Midbrain (tissue), 1 donor: ENCODE results near the gene SLC25A33.
A peak's percentile ranks its signal among the peaks of the same experiment; 100 is the strongest.
"Not testable (repeated sequence)": the region's sequence is repeated elsewhere in the genome, so short reads cannot be mapped to it uniquely, and the experiment has no call there.

Experiments used
- DNase-seq: peaks from one replicate; lab custom pipeline; 2025; lab: John Stamatoyannopoulos, UW

Gene SLC25A33

GRCh38 chr1:9539165-9539828 is at the start of gene SLC25A33:
TSS of gene SLC25A33 (plus strand) at chr1:9539465. CDS start at chr1:9539692, 227 bp downstream.
- peak; percentile 99 for DNase-seq

- peak; percentile 87 for DNase-seq
Observed at GRCh38 chr1:9490605-9491339, 48.5 kb upstream of the SLC25A33 start.

DNA sequence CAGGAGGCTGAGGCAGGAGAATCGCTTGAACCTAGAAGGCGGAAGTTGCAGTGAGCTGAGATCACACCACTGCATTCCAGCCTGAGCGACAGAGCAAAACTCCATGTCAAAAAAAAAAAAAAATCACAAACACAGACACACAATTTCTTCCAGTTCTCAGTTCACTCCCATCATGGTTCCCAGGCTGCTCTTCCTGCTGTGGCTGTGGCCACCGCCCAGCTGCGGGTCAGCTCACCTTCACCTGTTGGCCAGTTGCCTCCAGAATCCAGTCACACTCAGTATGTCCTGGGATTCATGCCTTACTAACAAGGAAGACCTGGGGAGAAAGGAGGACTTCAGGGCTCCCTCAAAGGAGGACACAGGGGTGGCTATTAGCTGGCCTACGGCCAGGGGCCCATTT is 45.9 kb upstream of the SLC25A33 start:
- no peak for DNase-seq

- peak; percentile 27 for DNase-seq
Observed at GRCh38 chr1:9494936-9495758, 44.1 kb upstream of the SLC25A33 start.

DNA sequence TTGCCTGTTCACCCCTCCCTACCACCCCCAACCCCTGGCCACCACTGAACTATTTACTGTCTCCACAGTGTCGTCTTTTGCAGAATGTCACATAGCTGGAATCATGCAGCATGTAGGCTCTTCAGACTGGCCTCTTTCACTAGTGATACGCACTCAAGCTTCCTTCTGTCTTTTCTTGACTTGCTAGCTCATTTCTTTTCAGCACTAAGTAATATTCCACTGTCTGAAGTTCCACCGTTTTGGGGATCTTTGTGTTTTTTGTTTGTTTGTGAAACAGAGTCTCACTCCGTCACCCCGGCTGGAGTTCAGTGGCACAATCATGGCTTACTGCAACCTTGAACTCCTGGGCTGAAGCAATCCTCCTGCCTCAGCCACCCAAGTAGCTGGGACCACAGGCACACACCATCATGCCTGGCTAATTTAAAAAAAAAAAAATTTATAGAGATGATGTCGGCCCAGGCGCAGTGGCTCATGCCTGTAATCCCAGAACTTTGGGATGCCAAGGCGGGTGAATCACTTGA is 43.4 kb upstream of the SLC25A33 start:
- no peak for DNase-seq

- DNase-seq, result no peak
Observed at GRCh38 chr1:9500756-9501754, 38.2 kb upstream of the SLC25A33 start.

GRCh38 chr1:9503001-9503675 is 36.1 kb upstream of the SLC25A33 start:
- DNase-seq, result peak; percentile 33

DNA sequence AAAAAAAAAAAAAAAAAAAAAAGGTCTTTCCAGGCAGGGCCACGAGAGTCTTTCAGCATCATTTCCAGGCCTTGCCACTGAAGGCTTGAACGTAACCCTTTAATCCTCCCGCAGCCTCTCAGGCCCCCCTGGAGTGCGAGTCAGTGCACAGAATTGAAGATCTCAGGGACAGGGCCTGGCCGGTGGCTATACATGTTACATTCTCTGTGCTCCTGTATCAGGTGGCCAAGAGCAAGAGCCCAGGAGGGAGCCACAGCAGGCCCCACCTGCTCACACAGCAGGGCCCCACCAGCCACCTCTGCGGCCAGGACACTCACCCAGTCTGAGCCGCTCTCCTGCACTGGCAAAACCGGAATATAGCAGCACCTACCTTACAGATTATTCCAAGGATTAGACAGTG is 34.1 kb upstream of the SLC25A33 start:
- DNase-seq, result no peak

DNA sequence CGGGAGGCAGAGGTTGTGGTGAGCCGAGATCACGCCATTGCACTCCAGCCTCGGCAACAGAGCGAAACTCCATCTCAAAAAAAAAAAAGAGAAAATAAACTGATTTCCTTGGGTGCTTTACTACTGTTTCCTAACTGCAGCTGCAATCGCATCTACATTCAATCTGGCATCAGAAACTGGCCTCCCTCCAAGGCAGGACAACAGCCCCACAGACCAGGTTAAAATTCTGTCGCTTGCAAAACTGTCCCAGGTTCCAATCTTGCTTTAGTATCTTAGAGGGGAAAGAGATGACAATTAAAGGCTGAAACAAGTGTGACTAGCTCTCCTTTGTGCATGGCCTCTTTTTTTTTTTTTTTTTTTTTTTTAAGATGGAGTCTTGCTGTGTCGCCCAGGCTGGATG is 32.4 kb upstream of the SLC25A33 start:
- DNase-seq, result no peak

DNA sequence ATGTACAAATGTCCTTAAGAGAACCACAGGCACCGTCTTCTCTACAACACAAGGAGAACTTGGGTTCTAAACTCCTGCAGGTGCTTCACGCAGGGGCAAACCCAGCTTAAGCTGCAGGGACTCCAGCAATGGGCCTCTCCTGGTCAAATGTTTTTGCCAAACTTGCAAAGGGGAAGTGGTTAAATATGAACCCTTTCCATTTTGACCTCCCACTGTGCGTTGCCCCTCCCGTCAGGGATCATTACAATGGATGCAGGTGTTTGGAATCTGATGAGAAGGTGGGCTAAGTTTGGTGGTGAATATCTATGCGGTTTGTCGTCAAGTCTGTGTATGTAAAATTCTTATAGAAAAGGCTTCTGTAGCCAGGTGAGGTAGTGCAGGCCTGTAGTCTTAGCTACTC is 29.1 kb upstream of the SLC25A33 start:
- DNase-seq, result no peak

DNA sequence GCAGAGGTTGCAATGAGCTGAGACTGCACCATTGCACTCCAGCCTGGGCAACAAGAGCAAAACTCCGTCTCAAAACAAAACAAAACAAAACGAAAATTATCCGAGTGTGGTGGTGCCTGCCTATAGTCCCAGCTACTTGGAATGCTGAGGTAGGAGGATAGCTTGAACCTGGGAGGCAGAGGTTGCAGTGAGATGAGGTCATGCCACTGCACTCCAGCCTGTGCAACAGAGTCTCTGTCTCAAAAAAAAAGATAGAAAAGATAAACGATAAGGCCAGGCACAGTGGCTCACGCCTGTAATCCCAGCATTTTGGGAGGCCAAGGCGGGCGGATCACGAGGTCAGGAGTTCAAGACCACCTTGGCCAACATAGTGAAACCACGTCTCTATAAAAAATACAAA is 23.7 kb upstream of the SLC25A33 start:
- DNase-seq, result not testable (repeated sequence)

DNA sequence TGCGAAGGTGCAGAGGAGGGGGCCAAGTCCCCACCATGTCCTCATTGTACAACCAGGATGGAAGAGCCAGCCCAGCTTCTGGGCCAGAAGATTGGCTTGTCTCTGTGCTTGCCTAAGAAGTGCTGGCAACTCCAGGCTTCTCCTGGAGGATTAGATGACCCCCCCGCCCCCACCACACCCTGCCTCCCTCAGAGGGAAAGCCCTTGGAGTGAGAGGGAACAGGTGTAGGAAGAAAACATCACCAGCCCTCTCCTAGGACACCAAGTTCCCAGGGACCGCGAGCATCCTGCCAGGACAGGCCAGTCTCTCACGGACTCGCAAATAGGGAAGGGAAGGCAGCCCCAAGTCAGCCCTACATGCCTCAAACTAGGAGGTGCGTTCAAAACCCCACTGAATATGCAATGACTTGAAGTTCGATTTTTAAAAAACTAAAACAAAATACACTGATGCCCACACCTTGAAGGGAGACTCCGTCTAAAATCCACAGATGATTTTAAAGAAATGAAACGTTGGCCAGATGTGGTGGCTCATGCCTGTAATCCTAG is 20.7 kb upstream of the SLC25A33 start:
- no peak for DNase-seq

GRCh38 chr1:9520411-9520810 is 18.9 kb upstream of the SLC25A33 start:
- no peak for DNase-seq

DNA sequence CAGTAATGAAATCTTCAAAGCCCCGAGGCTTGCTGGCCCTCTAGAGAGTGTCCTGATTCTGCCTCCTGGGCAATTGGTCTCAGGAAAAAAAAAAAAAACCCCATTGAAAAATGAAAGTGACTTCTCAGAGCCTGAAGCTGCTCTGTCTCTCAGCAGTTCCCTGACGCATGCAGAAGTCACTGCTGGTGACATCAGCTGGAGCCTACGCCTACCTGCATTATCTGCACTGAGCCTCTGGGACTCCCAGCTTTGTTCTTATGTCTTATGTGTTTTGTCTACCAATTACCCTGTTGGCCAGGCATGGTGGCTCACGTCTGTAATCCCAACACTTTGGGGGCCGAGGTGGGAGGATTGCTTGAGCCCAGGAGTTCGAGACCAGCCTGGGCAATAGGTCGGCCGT is 10.1 kb upstream of the SLC25A33 start:
- peak; percentile 23 for DNase-seq

- no peak for DNase-seq
Observed at GRCh38 chr1:9530320-9530719, 8.9 kb upstream of the SLC25A33 start.

- no peak for DNase-seq
Observed at GRCh38 chr1:9534953-9535352, 4.3 kb upstream of the SLC25A33 start.

DNA sequence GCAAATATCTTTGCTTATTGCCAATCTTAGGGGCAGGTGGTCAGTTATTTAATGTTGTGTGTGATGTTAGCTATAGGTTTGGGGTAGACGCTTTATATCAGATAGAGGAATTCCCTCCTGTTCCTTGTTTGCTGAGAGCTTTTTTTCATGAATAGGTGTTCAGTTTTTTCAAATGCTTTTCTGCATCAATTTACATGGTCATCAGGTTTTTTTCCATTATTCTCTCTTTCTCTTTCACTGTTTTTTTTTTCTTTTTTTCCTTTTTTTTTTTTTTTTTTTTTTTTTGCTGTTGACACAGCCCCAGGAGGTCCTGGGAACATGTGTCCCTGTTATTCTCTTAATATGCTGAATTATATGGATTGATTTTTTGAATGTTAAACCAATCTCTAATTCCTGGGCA is 3.0 kb upstream of the SLC25A33 start:
- DNase-seq, result no peak

DNA sequence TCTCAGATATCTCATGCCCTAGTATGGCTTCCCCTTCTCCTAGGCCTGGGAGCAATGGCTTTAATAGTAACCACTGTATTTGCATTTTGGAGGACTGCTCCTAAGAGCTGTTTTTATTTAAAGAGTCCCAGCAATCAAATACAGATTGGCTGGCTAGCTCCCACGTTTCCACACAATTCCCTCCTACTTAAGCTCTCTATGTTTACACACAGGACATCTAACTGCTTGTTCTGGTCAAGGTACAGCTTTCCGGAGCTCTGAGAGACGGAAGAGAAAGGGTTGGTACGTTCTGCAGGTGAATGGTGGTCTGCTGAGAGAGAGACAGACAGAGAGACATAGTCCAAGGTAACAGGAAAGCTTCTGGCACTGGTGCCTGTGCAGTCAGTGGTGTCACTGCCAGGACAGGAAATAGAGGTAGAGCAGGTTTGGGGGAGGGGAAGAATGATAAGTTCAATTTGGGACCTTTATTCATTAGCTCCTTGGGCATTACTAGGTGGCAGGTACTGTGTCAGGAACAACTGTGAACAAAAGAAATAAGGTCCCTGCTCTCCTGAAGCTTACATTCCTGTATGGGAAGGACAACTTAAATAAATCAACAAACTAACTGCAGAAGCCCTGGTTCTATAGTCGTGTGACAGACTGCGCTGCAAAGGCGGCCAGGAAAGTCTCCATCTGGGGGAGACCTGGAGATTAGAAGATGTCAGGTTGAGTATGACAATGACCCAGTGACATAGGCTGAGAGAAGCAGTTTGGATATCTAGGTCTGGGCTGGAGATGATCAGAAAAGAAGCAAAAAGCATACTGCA is 1.2 kb upstream of the SLC25A33 start:
- DNase-seq, result no peak

DNA sequence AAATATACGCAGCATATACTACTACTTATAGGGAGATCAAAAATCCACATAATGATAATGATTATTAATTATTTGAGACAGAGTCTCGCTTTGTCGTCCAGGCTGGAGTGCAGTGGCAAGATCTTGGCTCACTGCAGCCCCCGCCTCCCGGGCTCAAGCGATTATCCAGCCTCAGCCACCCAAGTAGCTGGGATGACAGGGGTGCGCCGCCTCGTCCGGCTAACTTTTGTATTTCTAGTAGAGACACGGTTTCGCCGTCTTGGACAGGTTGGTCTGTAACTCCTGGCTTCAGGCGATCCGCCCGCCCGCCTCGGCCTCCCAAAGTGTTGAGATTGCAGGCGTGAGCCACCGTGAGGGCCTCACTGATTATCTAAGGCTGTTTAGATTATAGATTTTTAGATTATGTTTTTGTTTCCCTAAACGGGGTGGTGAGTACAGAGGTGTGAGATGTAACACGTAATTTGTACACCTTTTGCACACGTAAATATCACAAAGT is 548 bp upstream of the SLC25A33 start:
- no peak for DNase-seq
